ENCODE measurements around the gene KIR2DL4. TPM values are rescaled to one million over a fixed set of nuclear protein-coding genes. Genes with fewer than 3 reads are reported as not detected.
"Not testable (repeated sequence)": the region's sequence is repeated elsewhere in the genome, so short reads cannot be mapped to it uniquely, and the experiment has no call there.

The KIR2DL4 gene
- total and polyA plus RNA-seq, 2 donors (not counting 1 experiment from before 2014, with no cell fraction given): not detected

DNA sequence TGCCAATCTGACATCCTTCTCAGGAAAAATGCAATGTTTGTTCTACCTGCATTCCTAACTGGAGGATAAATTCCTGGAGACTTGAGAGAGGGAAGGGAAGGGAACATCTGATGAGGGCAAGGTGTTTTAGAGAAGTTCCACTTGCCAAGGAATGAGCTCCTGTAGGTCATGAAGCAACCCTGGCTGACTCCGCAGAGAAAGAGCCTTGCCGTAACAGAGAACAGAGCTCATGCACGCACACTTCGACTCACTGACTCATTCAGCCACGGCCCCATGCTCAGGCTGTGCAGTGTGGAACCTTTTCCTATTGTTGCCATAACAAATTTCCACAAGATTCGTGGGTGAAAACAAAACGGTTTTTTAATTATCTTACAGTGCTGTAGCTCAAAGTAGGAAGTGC, 24.5 kb upstream of the KIR2DL4 start:
- not testable (repeated sequence) for H3K9me3 ChIP-seq (ENCODE audit: control insufficient read depth, insufficient read depth, low read depth, low read length); H3K79me2 ChIP-seq (ENCODE audit: control insufficient read depth, insufficient read depth, low read length)

DNA sequence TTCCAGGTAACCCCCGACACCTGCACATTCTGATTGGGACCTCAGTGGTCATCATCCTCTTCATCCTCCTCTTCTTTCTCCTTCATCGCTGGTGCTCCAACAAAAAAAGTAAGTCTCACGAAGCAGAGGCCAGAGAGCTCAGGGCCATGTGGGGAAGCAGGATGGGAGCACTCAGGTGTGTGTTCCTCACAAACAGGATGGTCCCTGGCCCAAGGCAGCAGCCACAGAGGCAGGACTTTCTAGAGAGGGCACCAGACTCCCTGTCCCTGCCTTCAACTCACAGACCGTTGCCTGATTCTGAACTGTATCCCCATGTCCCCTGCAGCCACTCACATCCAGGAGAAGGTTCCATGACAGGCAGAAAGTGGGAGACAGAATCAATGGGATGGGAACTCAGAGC, 20.5 kb upstream of the KIR2DL4 start:
- DNase-seq (ENCODE audit: low read depth in 2 of 2): not testable (repeated sequence)

More for the DNA sequence above, 24.5 kb upstream of the KIR2DL4 start:
- not testable (repeated sequence) for H3K36me3 ChIP-seq (ENCODE audit: control insufficient read depth, insufficient read depth, low read length); H3K9ac ChIP-seq (ENCODE audit: insufficient read depth, low read length); H3K27me3 ChIP-seq (ENCODE audit: control insufficient read depth, insufficient read depth, low read length); H3K4me3 ChIP-seq (replicated peaks in 1 of 4; ENCODE audit: control extremely low read depth in 1 of 4, insufficient read depth in 1 of 4, low read depth in 3 of 4, low read length in 4 of 4); H2AFZ ChIP-seq (ENCODE audit: low read length); H4K20me1 ChIP-seq (ENCODE audit: control insufficient read depth, extremely low read depth, insufficient read depth, low read length); H3K4me2 ChIP-seq (ENCODE audit: extremely low read depth, insufficient read depth, low read length); H3K27ac ChIP-seq (ENCODE audit: insufficient read depth, low read length); H3K4me1 ChIP-seq (ENCODE audit: control insufficient read depth, extremely low read depth, insufficient read depth, low read length); DNase-seq (ENCODE audit: low read depth in 2 of 2)

DNA sequence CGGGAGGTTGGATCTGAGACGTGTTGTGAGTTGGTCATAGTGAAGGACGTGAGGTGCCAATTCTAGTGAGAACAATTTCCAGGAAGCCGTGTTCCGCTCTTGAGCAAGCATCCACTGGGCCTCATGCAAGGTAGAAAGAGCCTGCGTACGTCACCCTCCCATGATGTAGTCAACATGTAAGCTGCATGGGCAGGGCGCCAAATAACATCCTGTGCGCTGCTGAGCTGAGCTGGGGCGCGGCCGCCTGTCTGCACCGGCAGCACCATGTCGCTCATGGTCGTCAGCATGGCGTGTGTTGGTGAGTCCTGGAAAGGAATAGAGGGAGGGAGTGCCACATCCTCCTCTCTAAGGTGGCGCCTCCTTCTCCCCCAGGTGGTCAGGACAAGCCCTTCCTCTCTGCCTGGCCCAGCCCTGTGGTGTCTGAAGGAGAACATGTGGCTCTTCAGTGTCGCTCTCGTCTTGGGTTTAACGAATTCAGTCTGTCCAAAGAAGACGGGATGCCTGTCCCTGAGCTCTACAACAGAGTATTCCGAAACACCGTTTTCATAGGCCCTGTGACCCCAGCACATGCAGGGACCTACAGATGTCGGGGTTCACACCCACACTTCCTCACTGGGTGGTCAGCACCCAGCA, 17.2 kb upstream of the KIR2DL4 start:
- H3K4me2 ChIP-seq (ENCODE audit: extremely low read depth, insufficient read depth, low read length); H3K4me3 ChIP-seq (replicated peaks in 1 of 4; ENCODE audit: control extremely low read depth in 1 of 4, insufficient read depth in 1 of 4, low read depth in 3 of 4, low read length in 4 of 4); H3K79me2 ChIP-seq (ENCODE audit: control insufficient read depth, insufficient read depth, low read length); H3K9me3 ChIP-seq (ENCODE audit: control insufficient read depth, insufficient read depth, low read depth, low read length); H2AFZ ChIP-seq (ENCODE audit: low read length); DNase-seq (ENCODE audit: low read depth in 2 of 2); H3K4me1 ChIP-seq (ENCODE audit: control insufficient read depth, extremely low read depth, insufficient read depth, low read length); H3K36me3 ChIP-seq (ENCODE audit: control insufficient read depth, insufficient read depth, low read length); H3K9ac ChIP-seq (ENCODE audit: insufficient read depth, low read length); H3K27ac ChIP-seq (ENCODE audit: insufficient read depth, low read length); H3K27me3 ChIP-seq (ENCODE audit: control insufficient read depth, insufficient read depth, low read length); H4K20me1 ChIP-seq (ENCODE audit: control insufficient read depth, extremely low read depth, insufficient read depth, low read length): not testable (repeated sequence)

More for the DNA sequence above, 20.5 kb upstream of the KIR2DL4 start:
- H3K27ac ChIP-seq (ENCODE audit: insufficient read depth, low read length); H3K4me3 ChIP-seq (replicated peaks in 1 of 4; ENCODE audit: control extremely low read depth in 1 of 4, insufficient read depth in 1 of 4, low read depth in 3 of 4, low read length in 4 of 4); H3K9ac ChIP-seq (ENCODE audit: insufficient read depth, low read length); H3K9me3 ChIP-seq (ENCODE audit: control insufficient read depth, insufficient read depth, low read depth, low read length); H3K79me2 ChIP-seq (ENCODE audit: control insufficient read depth, insufficient read depth, low read length); H4K20me1 ChIP-seq (ENCODE audit: control insufficient read depth, extremely low read depth, insufficient read depth, low read length); H2AFZ ChIP-seq (ENCODE audit: low read length); H3K4me2 ChIP-seq (ENCODE audit: extremely low read depth, insufficient read depth, low read length); H3K27me3 ChIP-seq (ENCODE audit: control insufficient read depth, insufficient read depth, low read length); H3K4me1 ChIP-seq (ENCODE audit: control insufficient read depth, extremely low read depth, insufficient read depth, low read length); H3K36me3 ChIP-seq (ENCODE audit: control insufficient read depth, insufficient read depth, low read length): not testable (repeated sequence)

DNA sequence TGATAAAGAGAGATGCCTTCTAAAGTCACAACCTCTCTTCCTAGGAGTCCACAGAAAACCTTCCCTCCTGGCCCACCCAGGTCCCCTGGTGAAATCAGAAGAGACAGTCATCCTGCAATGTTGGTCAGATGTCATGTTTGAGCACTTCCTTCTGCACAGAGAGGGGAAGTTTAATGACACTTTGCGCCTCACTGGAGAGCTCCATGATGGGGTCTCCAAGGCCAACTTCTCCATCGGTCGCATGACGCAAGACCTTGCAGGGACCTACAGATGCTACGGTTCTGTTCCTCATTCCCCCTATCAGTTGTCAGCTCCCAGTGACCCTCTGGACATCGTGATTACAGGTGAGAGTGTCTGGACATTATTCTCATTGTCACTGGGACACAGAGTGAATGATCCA, 15.3 kb upstream of the KIR2DL4 start:
- H3K4me1 ChIP-seq (ENCODE audit: control insufficient read depth, extremely low read depth, insufficient read depth, low read length); H3K27me3 ChIP-seq (ENCODE audit: control insufficient read depth, insufficient read depth, low read length); H3K4me2 ChIP-seq (ENCODE audit: extremely low read depth, insufficient read depth, low read length); H3K27ac ChIP-seq (ENCODE audit: insufficient read depth, low read length); DNase-seq (ENCODE audit: low read depth in 2 of 2); H3K4me3 ChIP-seq (replicated peaks in 1 of 4; ENCODE audit: control extremely low read depth in 1 of 4, insufficient read depth in 1 of 4, low read depth in 3 of 4, low read length in 4 of 4); H2AFZ ChIP-seq (ENCODE audit: low read length); H3K9ac ChIP-seq (ENCODE audit: insufficient read depth, low read length); H3K9me3 ChIP-seq (ENCODE audit: control insufficient read depth, insufficient read depth, low read depth, low read length); H3K79me2 ChIP-seq (ENCODE audit: control insufficient read depth, insufficient read depth, low read length); H3K36me3 ChIP-seq (ENCODE audit: control insufficient read depth, insufficient read depth, low read length); H4K20me1 ChIP-seq (ENCODE audit: control insufficient read depth, extremely low read depth, insufficient read depth, low read length): not testable (repeated sequence)

DNA sequence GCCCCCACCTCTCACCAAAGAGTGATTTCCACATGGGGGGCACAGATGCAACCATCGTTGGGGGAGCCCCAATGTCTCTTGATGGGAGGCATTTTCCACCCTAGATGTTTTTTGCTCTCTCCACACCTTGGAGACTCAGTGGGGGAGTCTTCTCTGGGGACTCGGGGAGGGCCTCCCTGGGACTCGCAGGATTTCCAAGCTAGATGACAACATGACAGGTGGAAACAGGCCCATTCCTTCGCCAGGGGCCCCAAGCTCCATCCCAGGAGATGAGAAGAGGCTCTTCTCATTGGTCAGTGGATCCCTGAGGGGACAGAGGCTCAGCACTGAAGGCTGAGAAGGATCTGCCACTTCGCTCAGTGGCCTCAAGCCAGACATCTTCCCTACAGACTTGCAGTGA, 12.7 kb upstream of the KIR2DL4 start:
- Histone ChIP-seq H3K9ac (ENCODE audit: insufficient read depth, low read length) (no peak overlapping the region), H3K27ac (ENCODE audit: insufficient read depth, low read length) (no peak overlapping the region)

More for the DNA sequence above, 12.7 kb upstream of the KIR2DL4 start:
- Histone ChIP-seq H3K4me3 (replicated peaks in 1 of 4; ENCODE audit: control extremely low read depth in 1 of 4, insufficient read depth in 1 of 4, low read depth in 3 of 4, low read length in 4 of 4) (no peak overlapping the region), H3K4me2 (ENCODE audit: extremely low read depth, insufficient read depth, low read length) (no peak overlapping the region), H3K79me2 (ENCODE audit: control insufficient read depth, insufficient read depth, low read length) (no peaks in the 10 kb centered on the region), H3K9me3 (ENCODE audit: control insufficient read depth, insufficient read depth, low read depth, low read length) (no peaks in the 10 kb centered on the region), H3K36me3 (ENCODE audit: control insufficient read depth, insufficient read depth, low read length) (no peaks in the 10 kb centered on the region), H4K20me1 (ENCODE audit: control insufficient read depth, extremely low read depth, insufficient read depth, low read length) (no peaks in the 10 kb centered on the region), H3K27me3 (ENCODE audit: control insufficient read depth, insufficient read depth, low read length) (no peaks in the 10 kb centered on the region), H2AFZ (ENCODE audit: low read length) (no peak overlapping the region), H3K4me1 (ENCODE audit: control insufficient read depth, extremely low read depth, insufficient read depth, low read length) (no peaks in the 10 kb centered on the region)
- no peak for DNase-seq (ENCODE audit: low read depth in 2 of 2)
- TF ChIP-seq EZH2 (IDR thresholded peaks at IDR 0.05; ENCODE audit: low read length, missing control alignments): no peak
- TF ChIP-seq, protein P1, sequence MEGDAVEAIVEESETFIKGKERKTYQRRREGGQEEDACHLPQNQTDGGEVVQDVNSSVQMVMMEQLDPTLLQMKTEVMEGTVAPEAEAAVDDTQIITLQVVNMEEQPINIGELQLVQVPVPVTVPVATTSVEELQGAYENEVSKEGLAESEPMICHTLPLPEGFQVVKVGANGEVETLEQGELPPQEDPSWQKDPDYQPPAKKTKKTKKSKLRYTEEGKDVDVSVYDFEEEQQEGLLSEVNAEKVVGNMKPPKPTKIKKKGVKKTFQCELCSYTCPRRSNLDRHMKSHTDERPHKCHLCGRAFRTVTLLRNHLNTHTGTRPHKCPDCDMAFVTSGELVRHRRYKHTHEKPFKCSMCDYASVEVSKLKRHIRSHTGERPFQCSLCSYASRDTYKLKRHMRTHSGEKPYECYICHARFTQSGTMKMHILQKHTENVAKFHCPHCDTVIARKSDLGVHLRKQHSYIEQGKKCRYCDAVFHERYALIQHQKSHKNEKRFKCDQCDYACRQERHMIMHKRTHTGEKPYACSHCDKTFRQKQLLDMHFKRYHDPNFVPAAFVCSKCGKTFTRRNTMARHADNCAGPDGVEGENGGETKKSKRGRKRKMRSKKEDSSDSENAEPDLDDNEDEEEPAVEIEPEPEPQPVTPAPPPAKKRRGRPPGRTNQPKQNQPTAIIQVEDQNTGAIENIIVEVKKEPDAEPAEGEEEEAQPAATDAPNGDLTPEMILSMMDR (conservative IDR thresholded peaks at IDR 0.05 in 1 of 2, IDR thresholded peaks at IDR 0.05 in 1 of 2; ENCODE audit: low read depth in 1 of 2, low read length in 2 of 2): no peak

Measured in fibroblast of lung (primary cell).